Activated naive CD4-positive, alpha-beta T cell treated with anti-CD3 and anti-CD28 coated beads for 36 hours (primary cell): ENCODE results near the gene TNFSF8. TPM values are rescaled to one million over a fixed set of nuclear protein-coding genes. Genes with fewer than 3 reads are reported as not detected.
A peak's percentile ranks its signal among the peaks of the same experiment; 100 is the strongest.

Experiments used
- CTCF ChIA-PET: fragments of 350-600 bp; sonication (Branson Sonifier 250); formaldehyde crosslinking; loops from one replicate; lab custom pipeline; 2021; ENCODE audit warnings: antibody characterized with exemption; lab: Charles Lee
- DNase-seq: peaks from one replicate; pipeline ENCODE4 v3.0.0-alpha.2; 2020
- H3K27ac Mint-ChIP-seq: one replicate; pipeline ENCODE4 v1.8.0; 2021; ENCODE audit warnings: mild to moderate bottlenecking, mixed read lengths
- H3K27me3 Mint-ChIP-seq: one replicate; pipeline ENCODE4 v1.8.0; 2021; ENCODE audit warnings: low read depth, mixed read lengths
- H3K36me3 Mint-ChIP-seq: one replicate; pipeline ENCODE4 v1.8.0; 2021; ENCODE audit warnings: low read depth, mixed read lengths
- H3K4me1 Mint-ChIP-seq: one replicate; pipeline ENCODE4 v1.8.0; 2021; ENCODE audit warnings: low read depth, mixed read lengths
- H3K4me3 Mint-ChIP-seq: one replicate; pipeline ENCODE4 v1.8.0; 2021; ENCODE audit warnings: mild to moderate bottlenecking, moderate library complexity, mixed read lengths
- H3K9me3 Mint-ChIP-seq: one replicate; pipeline ENCODE4 v1.8.0; 2021; ENCODE audit warnings: mixed read lengths
- intact Hi-C: fragments of 100-400 bp; cut with micrococcal nuclease; formaldehyde crosslinking; loops from one replicate; pipeline ENCODE4 v1.15.1; 2023
- total RNA-seq, 2 experiments: library from RNA; stranded (reverse); gene quantifications; one replicate each; pipeline ENCODE4 v1.2.3, GENCODE V29; 2021

TNFSF8 gene
- total RNA-seq, 2 experiments from 2014 or later = 25.9 to 26.4 TPM

GRCh38 chr9:114902786-114903524 lies 27.4 kb downstream of the TNFSF8 start:
- H3K4me1 Mint-ChIP-seq = peaks cover 18% of the 10 kb centered on the region
- peaks cover 63% of the 10 kb centered on the region for H3K36me3 Mint-ChIP-seq
- CTCF ChIA-PET = interaction anchor here (1.2 to 5.6 kb wide), 3 partner anchors 111 to 221 kb away, joined by 7 to 74 read pairs (median 44); partner anchors contain the start of gene TEX48
- no peaks in the 10 kb centered on the region for H3K9me3 Mint-ChIP-seq
- intact Hi-C loops = loop anchor here (10.0 kb wide), 2 partner anchors 308 to 622 kb away; no protein-coding TSS in a partner anchor
- no peaks in the 10 kb centered on the region for H3K27me3 Mint-ChIP-seq
- H3K27ac Mint-ChIP-seq = peak overlapping the region; percentile 84
- no peak overlapping the region for H3K4me3 Mint-ChIP-seq
- DNase-seq = peak; percentile 52

DNA sequence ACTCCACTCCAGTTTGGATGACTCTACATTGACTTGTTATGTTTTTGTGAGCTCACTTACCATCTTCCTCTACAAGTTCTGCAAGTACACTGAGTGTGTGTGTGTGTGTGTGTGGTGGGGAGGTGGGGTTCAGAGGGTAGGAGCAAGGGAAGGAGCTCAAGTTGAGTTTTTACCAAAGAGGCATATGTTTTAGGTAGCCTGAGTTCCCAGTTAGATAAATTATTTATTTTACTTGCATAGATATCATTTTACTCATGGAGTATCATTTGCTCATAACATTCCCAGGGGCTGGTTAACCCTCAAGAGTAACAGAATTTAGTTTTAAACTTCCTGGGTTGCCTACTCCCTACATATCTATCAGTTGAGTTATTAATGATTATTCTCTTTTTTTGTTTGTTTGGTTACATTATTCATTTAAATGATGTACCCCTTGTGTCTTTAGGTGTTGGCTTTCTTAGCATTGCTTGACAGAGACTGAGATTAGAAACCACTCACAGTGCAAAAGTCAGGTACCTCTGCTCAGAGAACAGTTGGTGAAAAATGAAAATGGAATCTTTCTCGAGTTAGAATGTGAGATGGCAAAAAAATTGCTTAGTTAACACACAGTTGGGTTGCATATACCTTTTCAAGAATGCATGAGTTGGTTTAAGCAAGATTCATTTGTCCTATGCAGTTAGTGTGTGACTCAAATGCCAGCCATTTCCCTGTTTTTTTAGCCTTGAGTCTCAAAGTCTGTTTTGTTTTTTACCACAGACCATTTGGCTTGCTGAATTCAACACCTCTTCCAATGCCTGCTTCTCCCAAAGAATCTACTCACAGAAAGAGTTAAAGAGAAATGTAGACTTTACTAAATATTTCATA lies 29.2 kb downstream of the TNFSF8 start:
- no peaks in the 10 kb centered on the region for H3K27me3 Mint-ChIP-seq
- peak overlapping the region; percentile 67 for H3K27ac Mint-ChIP-seq
- H3K4me1 Mint-ChIP-seq = peaks cover 5% of the 10 kb centered on the region
- H3K4me3 Mint-ChIP-seq = no peak overlapping the region
- DNase-seq = no peak
- no peaks in the 10 kb centered on the region for H3K9me3 Mint-ChIP-seq
- intact Hi-C loops = loop anchor here (1.0 to 10.0 kb wide), 3 partner anchors 8 to 624 kb away; no protein-coding TSS in a partner anchor
- CTCF ChIA-PET = interaction anchor here (0.7 to 3.3 kb wide), 7 partner anchors 9 to 221 kb away, joined by 3 to 22 read pairs (median 4); partner anchors contain the start of gene TEX48
- H3K36me3 Mint-ChIP-seq = peaks cover 51% of the 10 kb centered on the region

- Mint-ChIP-seq H3K27me3 (no peaks in the 10 kb centered on the region), H3K4me3 (no peak overlapping the region), H3K9me3 (no peaks in the 10 kb centered on the region), H3K4me1 (peaks cover 11% of the 10 kb centered on the region), H3K36me3 (peaks cover 44% of the 10 kb centered on the region), H3K27ac (peak overlapping the region; percentile 9)
- intact Hi-C loops = loop anchor here (1.0 to 10.0 kb wide), 6 partner anchors 8 to 625 kb away; partner anchors contain the start of gene AKNA
- CTCF ChIA-PET = interaction anchor here (0.6 to 3.3 kb wide), 7 partner anchors 10 to 218 kb away, joined by 3 to 22 read pairs (median 4); partner anchors contain the start of genes TEX48 and TNFSF8
- DNase-seq = no peak
Measured at GRCh38 chr9:114899995-114900394, 30.4 kb downstream of the TNFSF8 start.

GRCh38 chr9:114899461-114899860 lies 30.9 kb downstream of the TNFSF8 start:
- DNase-seq = no peak
- Mint-ChIP-seq H3K27ac (no peak overlapping the region), H3K36me3 (peaks cover 43% of the 10 kb centered on the region), H3K4me1 (peaks cover 16% of the 10 kb centered on the region), H3K9me3 (no peaks in the 10 kb centered on the region), H3K27me3 (no peaks in the 10 kb centered on the region), H3K4me3 (no peak overlapping the region)
- intact Hi-C loops = loop anchor here (1.0 to 10.0 kb wide), 4 partner anchors 9 to 512 kb away; partner anchors contain the start of gene AKNA
- CTCF ChIA-PET = interaction anchor here (0.6 to 3.3 kb wide), 14 partner anchors 8 to 218 kb away, joined by 3 to 22 read pairs (median 4); partner anchors contain the start of genes TEX48 and TNFSF8

DNA sequence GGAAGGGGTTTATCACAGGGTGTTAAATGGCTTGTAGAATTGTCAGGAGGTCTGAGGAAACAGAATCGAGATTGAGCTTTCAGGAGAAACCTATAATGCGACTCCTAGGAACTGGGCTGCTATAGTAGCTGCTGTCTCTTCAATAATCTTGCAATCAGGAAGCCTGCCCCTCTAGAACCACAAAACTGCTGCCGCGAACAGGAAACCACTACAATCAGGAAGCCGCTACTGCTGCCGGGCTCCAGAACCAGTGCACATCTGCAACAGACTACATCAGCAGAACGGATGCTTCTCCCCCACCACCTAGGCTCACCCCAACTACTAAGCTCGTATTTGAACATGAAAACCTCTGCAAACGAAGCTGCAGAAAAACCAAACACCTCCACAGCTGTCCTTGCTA lies 31.6 kb downstream of the TNFSF8 start:
- intact Hi-C loops = loop anchor here (1.0 to 10.0 kb wide), 4 partner anchors 10 to 511 kb away; partner anchors contain the start of gene AKNA
- Mint-ChIP-seq H3K4me3 (no peak overlapping the region), H3K27me3 (no peaks in the 10 kb centered on the region), H3K27ac (no peak overlapping the region), H3K36me3 (peaks cover 36% of the 10 kb centered on the region), H3K4me1 (peaks cover 24% of the 10 kb centered on the region), H3K9me3 (no peaks in the 10 kb centered on the region)
- peak; percentile 84 for DNase-seq
- CTCF ChIA-PET = interaction anchor here (0.6 to 3.3 kb wide), 15 partner anchors 8 to 217 kb away, joined by 3 to 22 read pairs (median 4); partner anchors contain the start of genes TEX48 and TNFSF8

DNA sequence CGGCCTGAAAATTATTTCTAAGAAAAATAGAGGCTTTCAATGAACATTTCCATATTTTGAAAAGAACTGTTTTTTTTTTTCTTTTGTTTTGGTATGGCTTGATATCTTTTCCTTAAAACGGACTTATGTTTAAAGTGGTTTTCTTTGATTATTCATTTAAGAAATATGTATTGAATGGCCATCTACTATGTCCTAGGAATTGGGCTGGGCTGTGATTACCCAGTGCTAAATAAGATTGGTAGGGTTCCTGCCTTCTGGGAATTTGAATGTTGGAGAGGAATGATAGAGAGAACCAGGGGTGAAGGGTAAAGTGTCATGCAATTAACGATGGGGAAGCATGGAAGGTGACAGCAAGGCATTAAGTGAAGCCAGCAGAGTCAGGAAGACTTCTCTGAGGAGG lies 33.2 kb downstream of the TNFSF8 start:
- CTCF ChIA-PET = interaction anchor here (0.6 to 3.3 kb wide), 2 partner anchors 9 to 174 kb away, joined by 5 to 15 read pairs; no protein-coding TSS in a partner anchor
- DNase-seq = no peak
- H3K27ac Mint-ChIP-seq = no peak overlapping the region
- H3K9me3 Mint-ChIP-seq = no peaks in the 10 kb centered on the region
- intact Hi-C loops = loop anchor here (5.0 to 10.0 kb wide), 3 partner anchors 308 to 510 kb away; partner anchors contain the start of gene AKNA
- peaks cover 39% of the 10 kb centered on the region for H3K4me1 Mint-ChIP-seq
- H3K36me3 Mint-ChIP-seq = peaks cover 23% of the 10 kb centered on the region
- no peak overlapping the region for H3K4me3 Mint-ChIP-seq
- H3K27me3 Mint-ChIP-seq = no peaks in the 10 kb centered on the region

GRCh38 chr9:114896344-114896743 lies 34.0 kb downstream of the TNFSF8 start:
- Mint-ChIP-seq H3K27me3 (no peaks in the 10 kb centered on the region), H3K27ac (no peak overlapping the region), H3K9me3 (peaks cover 2% of the 10 kb centered on the region), H3K36me3 (peaks cover 18% of the 10 kb centered on the region), H3K4me3 (no peak overlapping the region), H3K4me1 (peaks cover 42% of the 10 kb centered on the region)
- intact Hi-C loops = loop anchor here (5.0 to 10.0 kb wide), 3 partner anchors 308 to 509 kb away; partner anchors contain the start of gene AKNA
- CTCF ChIA-PET = interaction anchor here (1.0 to 3.3 kb wide), 3 partner anchors 10 to 36 kb away, joined by 3 to 15 read pairs (median 3); no protein-coding TSS in a partner anchor
- DNase-seq = no peak

- intact Hi-C loops = loop anchor here (1.0 to 10.0 kb wide), 7 partner anchors 24 to 508 kb away; partner anchors contain the start of gene AKNA
- Mint-ChIP-seq H3K9me3 (peaks cover 2% of the 10 kb centered on the region), H3K4me1 (peaks cover 50% of the 10 kb centered on the region), H3K27ac (peak overlapping the region; percentile 85), H3K36me3 (peaks cover 14% of the 10 kb centered on the region), H3K27me3 (no peaks in the 10 kb centered on the region), H3K4me3 (no peak overlapping the region)
- CTCF ChIA-PET = interaction anchor here (1.0 to 3.3 kb wide), 5 partner anchors 11 to 214 kb away, joined by 3 to 15 read pairs (median 3); no protein-coding TSS in a partner anchor
- no peak for DNase-seq
Measured at GRCh38 chr9:114895521-114895991, 34.8 kb downstream of the TNFSF8 start.

- DNase-seq = peak; percentile 80
- H3K9me3 Mint-ChIP-seq = peaks cover 2% of the 10 kb centered on the region
- no peaks in the 10 kb centered on the region for H3K27me3 Mint-ChIP-seq
- CTCF ChIA-PET = interaction anchor here (0.9 to 3.3 kb wide), 5 partner anchors 11 to 214 kb away, joined by 3 to 15 read pairs (median 6); no protein-coding TSS in a partner anchor
- peaks cover 57% of the 10 kb centered on the region for H3K4me1 Mint-ChIP-seq
- peak overlapping the region; percentile 85 for H3K27ac Mint-ChIP-seq
- intact Hi-C loops = loop anchor here (1.0 to 10.0 kb wide), 10 partner anchors 24 to 508 kb away; partner anchors contain the start of genes AKNA and TNFSF8
- H3K36me3 Mint-ChIP-seq = peaks cover 8% of the 10 kb centered on the region
- no peak overlapping the region for H3K4me3 Mint-ChIP-seq
Measured at GRCh38 chr9:114894609-114895433, 35.6 kb downstream of the TNFSF8 start.

DNA sequence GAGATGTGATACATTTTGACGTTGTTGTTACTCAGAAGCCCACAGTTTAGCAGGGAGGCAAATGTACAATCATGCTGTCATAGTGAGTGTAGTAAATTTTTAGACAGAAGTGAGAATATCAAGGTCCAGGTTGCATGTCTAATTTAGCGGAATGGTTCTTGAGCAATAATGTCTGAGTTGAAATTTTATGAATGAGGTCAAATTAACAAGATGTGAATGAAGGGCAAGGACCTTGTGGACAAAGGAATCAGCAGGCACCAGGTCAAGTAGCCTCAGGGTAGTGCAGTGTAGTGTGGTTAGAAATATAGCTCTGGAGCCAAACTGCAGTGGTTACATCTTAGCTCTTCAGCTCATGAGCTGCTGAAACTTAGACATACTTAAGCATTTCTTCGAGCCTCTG lies 36.2 kb downstream of the TNFSF8 start:
- no peaks in the 10 kb centered on the region for H3K27me3 Mint-ChIP-seq
- peaks cover 8% of the 10 kb centered on the region for H3K36me3 Mint-ChIP-seq
- intact Hi-C loops = loop anchor here (1.0 to 10.0 kb wide), 8 partner anchors 36 to 409 kb away; partner anchors contain the start of gene TNFSF8
- H3K27ac Mint-ChIP-seq = peak overlapping the region; percentile 85
- H3K4me1 Mint-ChIP-seq = peaks cover 63% of the 10 kb centered on the region
- H3K9me3 Mint-ChIP-seq = peaks cover 2% of the 10 kb centered on the region
- CTCF ChIA-PET = interaction anchor here (0.9 to 3.3 kb wide), 4 partner anchors 12 to 213 kb away, joined by 3 to 15 read pairs (median 6); no protein-coding TSS in a partner anchor
- H3K4me3 Mint-ChIP-seq = no peak overlapping the region
- no peak for DNase-seq
